NT2/D1 (cell line): ENCODE results near the gene DOCK7.
"Not testable (repeated sequence)": the region's sequence is repeated elsewhere in the genome, so short reads cannot be mapped to it uniquely, and the experiment has no call there.

Experiments used
- YY1 ChIP-seq: IDR thresholded peaks from 2 replicates; pipeline ENCODE4 v1.6.1; 2011; ENCODE audit not compliant: insufficient read length, insufficient read depth
- ZNF274 ChIP-seq: IDR thresholded peaks from 2 replicates; pipeline ENCODE4 v1.6.1; 2011; ENCODE audit warnings: mild to moderate bottlenecking, low read depth, low read length

DNA sequence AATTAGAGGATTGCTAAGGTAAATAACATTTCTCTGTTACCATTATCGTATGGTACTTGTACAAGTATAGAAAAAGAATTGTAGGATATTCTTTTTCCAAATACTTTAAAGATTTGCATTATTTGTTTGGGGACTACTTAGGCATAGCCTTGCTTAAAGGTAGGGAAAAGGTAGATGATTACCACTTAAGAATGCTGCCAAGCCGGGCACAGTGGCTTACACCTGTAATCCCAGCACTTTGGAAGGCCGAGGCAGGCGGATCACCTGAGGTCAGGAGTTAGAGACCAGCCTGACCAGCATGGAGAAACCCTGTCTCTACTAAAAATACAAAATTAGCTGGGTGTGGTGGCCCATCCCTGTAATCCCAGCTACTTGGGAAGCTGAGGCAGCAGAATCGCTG is 10.0 kb upstream of the DOCK7 start:
- not testable (repeated sequence) for TF ChIP-seq YY1, ZNF274
